ENCODE data around the gene GSK3B.

Gene GSK3B

DNA sequence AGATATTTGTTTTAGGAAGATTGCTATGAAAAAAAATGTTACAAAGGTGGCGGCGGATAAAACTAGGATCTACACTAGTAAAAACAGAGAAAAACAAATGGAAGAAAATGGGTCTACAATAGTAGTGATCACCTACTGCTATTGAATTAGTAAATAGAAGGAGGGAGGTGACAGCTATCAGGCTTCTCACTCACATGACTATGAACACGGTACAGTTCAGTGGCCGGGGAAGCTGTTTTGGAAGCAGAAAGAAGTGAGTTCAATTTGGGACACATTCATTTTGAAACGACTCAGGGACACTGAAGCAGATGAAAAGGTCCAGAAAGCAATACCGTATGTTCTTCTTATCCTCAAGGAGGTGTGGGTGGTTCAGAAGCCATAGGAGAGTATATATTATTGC, 138.3 kb downstream of the GSK3B start:
- Histone ChIP-seq H2AFZ (ENCODE audit: low read length) (no peak overlapping the region), H3F3A (ENCODE audit: insufficient read depth, low read length) (no peaks in the 10 kb centered on the region), H3K9ac (ENCODE audit: low read length) (no peak overlapping the region), H3K4me3 (ENCODE audit: low read length) (no peak overlapping the region), H3K4me1 (ENCODE audit: low read length) (no peaks in the 10 kb centered on the region), H3K4me2 (ENCODE audit: low read depth, low read length) (no peak overlapping the region), H3K9me2 (replicated peaks; ENCODE audit: insufficient read depth, low read length) (no peaks in the 10 kb centered on the region), H3K27me3 (replicated peaks; ENCODE audit: insufficient read depth, low read length) (no peaks in the 10 kb centered on the region), H3K27ac (ENCODE audit: low read length) (no peak overlapping the region), H4K20me1 (ENCODE audit: insufficient read depth, low read length) (0 out of 2 replicates have a peak, but pooled peaks cover 5% of the 10 kb centered on the region), H3K79me2 (ENCODE audit: low read length) (peaks cover 78% of the 10 kb centered on the region), H3K36me3 (replicated peaks; ENCODE audit: insufficient read depth, low read length) (no peaks in the 10 kb centered on the region), H3K9me3 (replicated peaks; ENCODE audit: insufficient read depth, low read length) (no peaks in the 10 kb centered on the region)
- no peak for DNase-seq
- TF ChIP-seq, protein P1, sequence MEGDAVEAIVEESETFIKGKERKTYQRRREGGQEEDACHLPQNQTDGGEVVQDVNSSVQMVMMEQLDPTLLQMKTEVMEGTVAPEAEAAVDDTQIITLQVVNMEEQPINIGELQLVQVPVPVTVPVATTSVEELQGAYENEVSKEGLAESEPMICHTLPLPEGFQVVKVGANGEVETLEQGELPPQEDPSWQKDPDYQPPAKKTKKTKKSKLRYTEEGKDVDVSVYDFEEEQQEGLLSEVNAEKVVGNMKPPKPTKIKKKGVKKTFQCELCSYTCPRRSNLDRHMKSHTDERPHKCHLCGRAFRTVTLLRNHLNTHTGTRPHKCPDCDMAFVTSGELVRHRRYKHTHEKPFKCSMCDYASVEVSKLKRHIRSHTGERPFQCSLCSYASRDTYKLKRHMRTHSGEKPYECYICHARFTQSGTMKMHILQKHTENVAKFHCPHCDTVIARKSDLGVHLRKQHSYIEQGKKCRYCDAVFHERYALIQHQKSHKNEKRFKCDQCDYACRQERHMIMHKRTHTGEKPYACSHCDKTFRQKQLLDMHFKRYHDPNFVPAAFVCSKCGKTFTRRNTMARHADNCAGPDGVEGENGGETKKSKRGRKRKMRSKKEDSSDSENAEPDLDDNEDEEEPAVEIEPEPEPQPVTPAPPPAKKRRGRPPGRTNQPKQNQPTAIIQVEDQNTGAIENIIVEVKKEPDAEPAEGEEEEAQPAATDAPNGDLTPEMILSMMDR (IDR thresholded peaks at IDR 0.05; ENCODE audit: low read length): no peak
- TF ChIP-seq EZH2phosphoT487 (IDR thresholded peaks at IDR 0.05; ENCODE audit: low read length) (no peak), EZH2 (optimal IDR thresholded peaks at IDR 0.05; ENCODE audit: low read depth, low read length) (no peak)

DNA sequence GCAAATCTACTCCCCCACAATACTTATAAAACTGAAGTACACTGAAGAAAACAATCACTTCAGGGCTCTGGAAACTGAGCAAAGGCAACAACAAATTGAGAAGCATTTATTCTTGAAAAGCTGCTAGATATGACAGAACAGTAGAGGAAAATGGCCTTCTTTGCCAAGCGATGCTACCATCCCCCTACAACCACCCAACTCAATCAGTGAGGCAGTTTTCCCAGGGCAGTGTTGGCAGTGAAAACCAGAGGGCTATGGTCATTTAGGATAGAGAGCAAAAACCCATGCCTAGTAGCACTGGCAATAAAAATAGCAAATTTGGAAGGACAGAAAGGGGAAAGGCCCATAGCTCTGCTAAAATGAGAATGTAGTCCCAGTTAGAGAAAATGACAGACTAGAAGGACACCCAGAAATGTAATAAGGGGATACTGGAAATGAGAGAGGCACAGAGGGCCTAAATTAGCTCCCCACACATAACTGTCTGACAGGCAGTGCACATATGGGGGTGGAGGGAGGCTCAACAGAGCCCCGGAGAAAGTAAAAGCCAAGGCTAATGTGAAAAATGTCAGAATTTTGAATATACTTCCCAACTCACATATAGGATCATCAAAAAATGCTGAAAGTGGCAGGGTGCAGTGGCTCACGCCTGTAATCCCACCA, 143.5 kb downstream of the GSK3B start:
- Histone ChIP-seq H3K4me2 (ENCODE audit: low read depth, low read length) (no peak overlapping the region), H2AFZ (ENCODE audit: low read length) (no peak overlapping the region), H3K9ac (ENCODE audit: low read length) (no peak overlapping the region), H4K20me1 (ENCODE audit: insufficient read depth, low read length) (peaks cover 5% of the 10 kb centered on the region; the same call in 1 of the 2 replicates), H3K4me1 (ENCODE audit: low read length) (no peaks in the 10 kb centered on the region), H3K4me3 (ENCODE audit: low read length) (no peak overlapping the region), H3K36me3 (replicated peaks; ENCODE audit: insufficient read depth, low read length) (no peaks in the 10 kb centered on the region), H3K9me3 (replicated peaks; ENCODE audit: insufficient read depth, low read length) (no peaks in the 10 kb centered on the region), H3F3A (ENCODE audit: insufficient read depth, low read length) (no peaks in the 10 kb centered on the region), H3K27ac (ENCODE audit: low read length) (no peak overlapping the region), H3K27me3 (replicated peaks; ENCODE audit: insufficient read depth, low read length) (no peaks in the 10 kb centered on the region), H3K9me2 (replicated peaks; ENCODE audit: insufficient read depth, low read length) (no peaks in the 10 kb centered on the region), H3K79me2 (ENCODE audit: low read length) (peaks cover 59% of the 10 kb centered on the region)
- DNase-seq: no peak
- TF ChIP-seq EZH2phosphoT487 (IDR thresholded peaks at IDR 0.05; ENCODE audit: low read length) (no peak), EZH2 (optimal IDR thresholded peaks at IDR 0.05; ENCODE audit: low read depth, low read length) (no peak)
- TF ChIP-seq, protein P1 (IDR thresholded peaks at IDR 0.05; ENCODE audit: low read length): no peak

DNA sequence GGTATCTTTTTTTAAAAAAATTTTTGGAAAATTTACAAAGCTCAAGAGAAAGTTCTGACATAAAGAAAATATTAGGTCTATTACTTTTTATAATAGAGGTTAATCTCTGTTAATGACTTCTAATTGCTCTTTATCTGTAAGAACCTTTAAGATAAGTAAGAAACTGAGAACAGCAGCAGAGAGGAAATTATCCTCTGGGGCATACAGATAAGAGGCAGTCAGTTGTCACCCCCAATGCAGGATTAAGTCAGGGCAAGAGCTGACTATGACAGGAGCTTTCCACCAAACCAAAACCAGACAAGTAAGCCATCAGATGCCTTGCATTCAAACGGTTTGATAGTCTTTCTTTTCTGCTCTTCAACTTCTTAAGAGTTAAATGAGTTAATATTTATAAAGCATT, 149.0 kb downstream of the GSK3B start:
- Histone ChIP-seq H3K27me3 (replicated peaks; ENCODE audit: insufficient read depth, low read length) (no peaks in the 10 kb centered on the region), H3K36me3 (replicated peaks; ENCODE audit: insufficient read depth, low read length) (no peaks in the 10 kb centered on the region), H3K4me1 (ENCODE audit: low read length) (peaks cover 17% of the 10 kb centered on the region; the same call in 1 of the 2 replicates), H3K9me2 (replicated peaks; ENCODE audit: insufficient read depth, low read length) (no peaks in the 10 kb centered on the region), H3K9ac (ENCODE audit: low read length) (no peak overlapping the region), H3K4me3 (ENCODE audit: low read length) (no peak overlapping the region), H2AFZ (ENCODE audit: low read length) (no peak overlapping the region), H3K9me3 (replicated peaks; ENCODE audit: insufficient read depth, low read length) (no peaks in the 10 kb centered on the region), H3F3A (ENCODE audit: insufficient read depth, low read length) (peaks cover 15% of the 10 kb centered on the region), H3K27ac (ENCODE audit: low read length) (no peak overlapping the region), H3K4me2 (ENCODE audit: low read depth, low read length) (0 out of 2 replicates have a peak overlapping the region, but pooled peaks have one; percentile 76), H4K20me1 (ENCODE audit: insufficient read depth, low read length) (peaks cover 4% of the 10 kb centered on the region), H3K79me2 (ENCODE audit: low read length) (peaks cover 39% of the 10 kb centered on the region)
- no peak for DNase-seq
- TF ChIP-seq EZH2phosphoT487 (IDR thresholded peaks at IDR 0.05; ENCODE audit: low read length): no peak
- no peak for TF ChIP-seq EZH2 (optimal IDR thresholded peaks at IDR 0.05; ENCODE audit: low read depth, low read length)
- TF ChIP-seq, protein P1 (IDR thresholded peaks at IDR 0.05; ENCODE audit: low read length): no peak
